ENCODE data around the gene HNRNPF.

DNA sequence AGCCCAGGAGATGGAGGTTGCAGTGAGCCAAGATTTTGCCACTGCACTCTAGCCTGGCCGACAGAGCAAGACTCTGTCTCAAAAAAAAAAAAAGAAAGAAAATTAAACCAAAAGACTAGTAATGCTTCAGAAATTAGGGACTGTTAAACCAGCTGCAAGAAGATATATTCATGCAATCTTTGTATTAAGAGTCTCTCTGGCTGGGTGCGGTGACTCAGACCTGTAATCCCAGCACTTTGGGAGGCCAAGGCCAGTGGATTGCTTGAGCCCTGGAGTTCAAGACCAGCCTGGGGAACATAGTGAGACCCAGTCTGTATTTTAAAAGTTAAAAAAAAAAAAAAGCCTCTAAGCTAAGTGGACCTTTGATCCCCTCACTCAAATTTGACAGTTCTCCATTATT is 2.5 kb upstream of the HNRNPF start:
- TF ChIP-seq POLR2A (IDR thresholded peaks at IDR 0.05), result no peak
- TF ChIP-seq, protein P1, sequence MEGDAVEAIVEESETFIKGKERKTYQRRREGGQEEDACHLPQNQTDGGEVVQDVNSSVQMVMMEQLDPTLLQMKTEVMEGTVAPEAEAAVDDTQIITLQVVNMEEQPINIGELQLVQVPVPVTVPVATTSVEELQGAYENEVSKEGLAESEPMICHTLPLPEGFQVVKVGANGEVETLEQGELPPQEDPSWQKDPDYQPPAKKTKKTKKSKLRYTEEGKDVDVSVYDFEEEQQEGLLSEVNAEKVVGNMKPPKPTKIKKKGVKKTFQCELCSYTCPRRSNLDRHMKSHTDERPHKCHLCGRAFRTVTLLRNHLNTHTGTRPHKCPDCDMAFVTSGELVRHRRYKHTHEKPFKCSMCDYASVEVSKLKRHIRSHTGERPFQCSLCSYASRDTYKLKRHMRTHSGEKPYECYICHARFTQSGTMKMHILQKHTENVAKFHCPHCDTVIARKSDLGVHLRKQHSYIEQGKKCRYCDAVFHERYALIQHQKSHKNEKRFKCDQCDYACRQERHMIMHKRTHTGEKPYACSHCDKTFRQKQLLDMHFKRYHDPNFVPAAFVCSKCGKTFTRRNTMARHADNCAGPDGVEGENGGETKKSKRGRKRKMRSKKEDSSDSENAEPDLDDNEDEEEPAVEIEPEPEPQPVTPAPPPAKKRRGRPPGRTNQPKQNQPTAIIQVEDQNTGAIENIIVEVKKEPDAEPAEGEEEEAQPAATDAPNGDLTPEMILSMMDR (IDR thresholded peaks at IDR 0.05), result no peak
